CD4-positive, alpha-beta T cell treated with Interleukin-6 for 4 hours (primary cell): ENCODE measurements around the gene BOD1L1.

ENCODE experiments used
- DNase-seq: peaks from one replicate; pipeline ENCODE4 v3.0.0-alpha.2; 2020; ENCODE audit warnings: mixed read lengths

The BOD1L1 gene

DNA sequence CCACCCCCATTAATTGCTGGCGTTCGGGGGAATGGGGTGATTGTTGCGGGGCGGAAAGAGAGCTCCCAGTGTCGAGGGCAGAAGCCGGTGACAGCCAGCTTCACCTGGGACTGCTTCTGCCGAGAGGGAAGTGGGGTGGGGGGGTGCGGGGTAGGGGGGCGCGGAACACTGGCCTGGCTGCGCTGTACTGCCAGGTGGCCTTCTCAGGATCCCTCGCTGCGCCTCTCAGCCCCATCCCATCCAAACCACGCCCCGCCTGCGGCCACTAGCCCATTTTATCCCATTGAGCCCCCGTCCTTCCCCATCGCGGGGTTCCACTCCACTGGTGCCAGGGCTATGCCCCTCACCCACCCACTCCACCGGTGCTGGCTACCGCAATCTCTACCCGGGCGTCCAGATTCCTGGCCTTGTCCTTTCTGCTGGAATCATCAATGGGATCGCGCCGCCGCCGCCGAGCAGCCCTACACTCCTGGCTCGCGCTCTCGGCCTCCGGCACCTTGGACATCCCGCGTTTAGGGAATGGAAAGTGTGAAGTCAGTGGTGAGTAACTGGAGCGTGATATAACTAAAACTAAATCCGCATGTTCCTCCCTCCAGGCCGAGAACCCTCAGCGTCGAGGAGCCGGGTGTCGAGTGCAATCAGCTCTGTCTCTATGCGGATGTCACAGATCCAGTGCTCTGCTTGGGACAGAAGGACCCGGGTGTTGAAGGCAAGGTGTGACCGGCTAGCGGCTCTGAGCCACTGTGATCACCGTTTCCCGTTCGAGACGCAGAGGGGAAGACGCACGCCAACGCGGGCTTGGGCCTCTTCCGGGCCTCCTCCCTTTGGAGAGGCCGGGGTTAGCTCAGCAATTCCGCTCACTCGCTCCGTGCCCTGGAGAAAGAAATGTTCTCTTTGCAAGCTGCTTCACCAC lies 103.7 kb downstream of the BOD1L1 start:
- DNase-seq: no peak

DNA sequence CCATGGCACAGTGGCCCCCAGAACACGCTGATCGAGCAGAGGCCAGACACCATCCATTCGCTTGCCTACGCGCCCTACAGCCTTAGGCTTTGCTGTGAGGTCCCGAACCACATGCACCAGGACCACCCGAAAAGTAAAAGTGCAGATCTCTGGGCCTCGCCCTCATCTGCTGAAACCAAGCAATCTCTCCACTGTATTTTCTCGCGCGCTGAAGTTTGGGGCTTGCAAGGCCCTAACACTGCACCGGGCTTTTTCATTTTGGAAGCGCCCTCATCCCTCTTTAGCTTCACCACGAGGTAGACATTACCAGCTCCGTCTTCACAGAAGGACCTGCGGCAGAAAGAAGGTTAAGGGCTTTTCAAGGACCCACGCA lies 104.4 kb downstream of the BOD1L1 start:
- no peak for DNase-seq

DNA sequence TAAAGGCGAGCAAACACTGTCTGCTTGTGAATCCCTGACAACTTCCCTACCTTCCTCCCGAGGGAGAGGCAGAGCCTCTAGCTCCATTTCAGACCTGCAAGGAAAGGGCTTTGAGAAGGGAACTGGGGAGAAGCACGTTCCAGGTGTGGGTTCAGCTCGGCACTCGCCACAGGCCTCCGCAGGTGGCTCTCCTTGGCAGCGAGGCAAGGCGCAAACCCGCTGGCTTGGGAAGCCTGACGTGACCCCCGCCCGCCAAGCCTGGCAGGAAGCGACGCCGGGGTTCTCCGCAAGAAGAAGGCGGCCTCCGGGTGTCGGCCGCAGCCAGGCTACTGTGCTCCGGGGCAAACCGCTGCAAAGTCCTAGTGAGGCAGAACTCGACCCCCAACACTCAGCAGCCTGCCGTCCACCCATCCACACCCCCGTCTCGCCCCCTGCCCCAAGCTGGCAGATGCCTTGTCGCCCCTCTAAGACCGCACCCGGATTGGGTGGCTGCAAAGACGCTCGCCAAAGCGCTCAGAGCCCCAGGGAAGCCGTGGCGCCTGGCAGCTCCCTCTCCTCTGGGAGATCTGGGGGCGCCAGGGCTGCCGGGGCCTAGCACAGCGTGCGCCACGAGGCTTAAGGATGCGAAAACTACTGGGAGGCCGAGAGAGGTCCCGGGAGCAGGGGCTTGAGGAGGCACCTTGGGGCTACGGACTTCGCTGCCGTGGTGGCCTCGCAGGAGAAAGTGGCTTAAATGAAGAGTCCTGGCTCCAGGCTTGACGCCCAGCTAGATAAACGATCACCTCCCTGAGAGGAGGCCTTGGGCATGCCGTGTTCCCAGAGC lies 105.0 kb downstream of the BOD1L1 start:
- DNase-seq: no peak

DNA sequence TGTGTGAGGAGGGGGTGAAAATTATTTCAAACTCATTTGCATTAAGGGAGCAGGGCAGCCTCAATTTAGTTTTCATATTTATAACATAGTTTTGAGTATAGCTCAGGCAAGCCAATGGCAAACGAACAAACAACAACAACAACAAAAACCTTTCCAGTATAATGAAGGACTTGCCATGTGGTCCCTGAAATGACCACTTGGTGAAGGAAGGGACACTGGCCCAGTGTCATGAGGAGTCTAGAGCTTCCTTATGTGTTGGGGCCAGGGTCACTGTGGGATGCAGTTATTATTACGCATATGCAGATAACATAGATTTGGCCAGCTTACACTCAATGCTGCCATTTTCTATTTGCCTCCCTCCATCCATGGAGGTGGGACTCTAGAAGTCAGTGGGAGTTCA lies 106.5 kb downstream of the BOD1L1 start:
- DNase-seq: no peak
